Astrocyte of the spinal cord (primary cell): ENCODE results near the gene KCNA5.

Experiments used
- DNase-seq: peaks from one replicate; pipeline ENCODE4 v3.0.0; 2011; ENCODE audit warnings: low read depth, low spot score
- H3K4me3 ChIP-seq: 2 replicates; pipeline ENCODE4 v1.5.1; 2011; ENCODE audit warnings: low read depth, mild to moderate bottlenecking, low read length, moderate library complexity
- CTCF ChIP-seq: IDR thresholded peaks from 2 replicates; pipeline ENCODE4 v1.5.1; 2012; ENCODE audit warnings: low read depth, mild to moderate bottlenecking, low read length, inconsistent platforms
- in situ Hi-C: cut with HindIII; loops from 2 replicates; pipeline ENCODE4 v1.10.0; 2017; ENCODE audit warnings: low sequenced_read_pairs

KCNA5 gene

DNA sequence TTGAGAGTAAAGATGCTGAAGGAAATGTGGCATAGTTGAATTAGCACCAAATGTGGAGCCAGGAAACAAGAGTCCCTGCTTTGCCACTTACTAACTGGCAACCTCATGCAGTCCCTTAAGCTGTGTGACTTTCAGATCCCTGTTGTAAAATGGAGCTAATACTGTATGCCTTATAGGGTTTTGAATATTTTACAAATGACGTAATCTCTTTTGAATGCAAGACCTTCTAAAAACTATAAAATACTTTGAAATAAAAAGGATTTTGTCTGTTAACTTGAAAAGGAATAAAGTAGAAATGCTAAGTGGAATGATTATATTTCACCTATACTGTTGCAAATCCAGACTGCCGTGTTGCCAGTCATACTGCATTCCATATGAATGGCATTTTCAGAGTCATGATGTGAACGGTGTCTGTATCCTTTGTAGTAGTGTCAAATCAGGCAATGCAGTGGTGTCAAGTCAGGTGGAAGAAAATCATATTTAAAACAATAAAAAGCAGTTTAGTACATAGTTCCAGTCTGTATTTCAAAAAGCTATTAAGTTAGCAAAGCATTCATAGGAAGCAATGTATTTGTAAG, 21.3 kb downstream of the KCNA5 start:
- no peak for DNase-seq
- H3K4me3 ChIP-seq: no peak overlapping the region
- in situ Hi-C loops: no loop called here
- TF ChIP-seq CTCF: no peak

DNA sequence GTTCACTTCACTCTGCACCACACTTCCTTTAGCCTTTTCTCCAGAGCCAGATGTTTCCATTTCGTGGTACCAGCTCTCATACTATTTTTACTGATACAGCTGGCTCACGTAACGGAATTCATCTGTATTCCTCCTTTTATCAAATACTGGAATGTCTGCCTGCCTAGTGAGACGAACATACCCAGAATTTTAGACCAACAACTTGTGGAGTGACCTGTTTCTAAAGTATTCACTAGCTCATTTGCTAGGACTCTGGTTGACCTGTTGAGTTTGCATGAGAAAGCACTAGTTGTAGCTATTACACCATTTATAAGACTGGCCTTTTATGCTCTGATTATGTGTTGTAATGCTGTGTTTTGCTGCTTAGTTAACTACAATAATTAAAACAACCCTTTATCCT, 22.6 kb downstream of the KCNA5 start:
- DNase-seq: no peak
- no peak overlapping the region for H3K4me3 ChIP-seq
- in situ Hi-C loops: no loop called here
- no peak for TF ChIP-seq CTCF

DNA sequence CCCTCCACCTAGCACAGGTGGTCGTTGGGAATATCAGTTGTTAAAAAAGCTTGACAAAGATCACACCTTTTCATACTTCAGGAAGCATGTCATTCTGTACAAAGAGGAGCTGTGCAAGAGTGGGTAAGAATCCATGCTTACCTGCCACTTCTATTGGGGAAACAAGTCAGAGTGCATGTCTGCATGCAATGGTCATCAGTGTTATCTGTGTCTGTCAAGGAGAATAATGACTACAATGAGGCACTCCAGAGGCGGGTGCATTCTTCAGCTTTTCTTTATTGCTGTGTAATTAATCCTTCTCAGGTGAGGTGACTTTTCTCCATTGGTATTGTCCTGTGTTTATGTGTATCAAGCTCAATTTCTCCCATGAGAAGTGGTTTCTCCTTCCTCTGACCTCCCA, 24.4 kb downstream of the KCNA5 start:
- TF ChIP-seq CTCF: no peak
- H3K4me3 ChIP-seq: no peak overlapping the region
- no peak for DNase-seq
- in situ Hi-C loops: no loop called here

- in situ Hi-C loops: no loop called here
- DNase-seq: no peak
- TF ChIP-seq CTCF: no peak
- no peak overlapping the region for H3K4me3 ChIP-seq
These were observed 24.9 kb downstream of the KCNA5 start for GRCh38 chr12:5068619-5069018.

GRCh38 chr12:5070090-5070489, 26.4 kb downstream of the KCNA5 start:
- H3K4me3 ChIP-seq: no peak overlapping the region
- DNase-seq: no peak
- in situ Hi-C loops: no loop called here
- TF ChIP-seq CTCF: no peak

DNA sequence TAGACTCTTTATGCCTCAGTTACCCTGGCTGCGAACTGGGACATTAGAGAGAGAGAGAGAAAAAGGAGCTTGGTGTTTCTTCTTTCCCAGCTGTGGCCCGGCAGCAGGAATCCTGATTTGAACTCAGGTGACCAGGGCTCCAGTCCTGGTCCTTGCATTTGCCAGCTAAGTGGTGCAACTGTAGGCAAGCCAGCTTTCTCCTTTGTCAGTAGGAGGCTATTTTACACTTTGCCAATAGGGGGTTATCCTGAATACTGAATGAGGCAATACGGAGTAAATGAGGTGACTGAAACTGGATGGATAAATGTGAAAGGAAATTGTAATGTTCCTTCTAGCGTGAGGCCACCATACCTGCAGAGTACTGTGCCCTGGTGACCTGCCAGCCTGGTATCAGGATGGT, 27.8 kb downstream of the KCNA5 start:
- no peak for TF ChIP-seq CTCF
- in situ Hi-C loops: no loop called here

GRCh38 chr12:5072311-5072710, 28.6 kb downstream of the KCNA5 start:
- H3K4me3 ChIP-seq: no peak overlapping the region
- no peak for DNase-seq
- TF ChIP-seq CTCF: no peak
- in situ Hi-C loops: no loop called here

More for the DNA sequence above, 27.8 kb downstream of the KCNA5 start:
- DNase-seq: no peak
- no peak overlapping the region for H3K4me3 ChIP-seq
